IPS-20b (cell line): ENCODE results near the gene TSSK3.
A peak's percentile ranks its signal among the peaks of the same experiment; 100 is the strongest.

ENCODE experiments used
- H3K27ac ChIP-seq: one replicate; pipeline ENCODE4 v1.5.1; 2013; ENCODE audit warnings: low read length
- H3K27me3 ChIP-seq: 2 replicates; pipeline ENCODE4 v1.6.1; 2013; ENCODE audit warnings: mild to moderate bottlenecking, low read length, inconsistent platforms; ENCODE audit not compliant: insufficient read depth
- H3K36me3 ChIP-seq: 2 replicates; pipeline ENCODE4 v1.6.1; 2013; ENCODE audit warnings: low read depth, mild to moderate bottlenecking, inconsistent platforms, low read length, moderate library complexity; ENCODE audit not compliant: insufficient read depth
- H3K4me1 ChIP-seq: 2 replicates; pipeline ENCODE4 v1.6.1; 2013; ENCODE audit warnings: mild to moderate bottlenecking, control low read depth, inconsistent platforms, low read length, moderate library complexity; ENCODE audit not compliant: insufficient read depth
- H3K4me3 ChIP-seq: 2 replicates; pipeline ENCODE4 v1.5.1; 2013; ENCODE audit warnings: mild to moderate bottlenecking, low read length, inconsistent platforms
- H3K9ac ChIP-seq: 2 replicates; pipeline ENCODE4 v1.6.1; 2013; ENCODE audit warnings: low read depth, mild to moderate bottlenecking, inconsistent platforms, low read length, moderate library complexity
- H3K9me3 ChIP-seq: 2 replicates; pipeline ENCODE4 v1.6.1; 2013; ENCODE audit warnings: mild to moderate bottlenecking, low read depth, low read length, inconsistent platforms; ENCODE audit not compliant: insufficient read depth

TSSK3 gene, protein sequence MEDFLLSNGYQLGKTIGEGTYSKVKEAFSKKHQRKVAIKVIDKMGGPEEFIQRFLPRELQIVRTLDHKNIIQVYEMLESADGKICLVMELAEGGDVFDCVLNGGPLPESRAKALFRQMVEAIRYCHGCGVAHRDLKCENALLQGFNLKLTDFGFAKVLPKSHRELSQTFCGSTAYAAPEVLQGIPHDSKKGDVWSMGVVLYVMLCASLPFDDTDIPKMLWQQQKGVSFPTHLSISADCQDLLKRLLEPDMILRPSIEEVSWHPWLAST

DNA sequence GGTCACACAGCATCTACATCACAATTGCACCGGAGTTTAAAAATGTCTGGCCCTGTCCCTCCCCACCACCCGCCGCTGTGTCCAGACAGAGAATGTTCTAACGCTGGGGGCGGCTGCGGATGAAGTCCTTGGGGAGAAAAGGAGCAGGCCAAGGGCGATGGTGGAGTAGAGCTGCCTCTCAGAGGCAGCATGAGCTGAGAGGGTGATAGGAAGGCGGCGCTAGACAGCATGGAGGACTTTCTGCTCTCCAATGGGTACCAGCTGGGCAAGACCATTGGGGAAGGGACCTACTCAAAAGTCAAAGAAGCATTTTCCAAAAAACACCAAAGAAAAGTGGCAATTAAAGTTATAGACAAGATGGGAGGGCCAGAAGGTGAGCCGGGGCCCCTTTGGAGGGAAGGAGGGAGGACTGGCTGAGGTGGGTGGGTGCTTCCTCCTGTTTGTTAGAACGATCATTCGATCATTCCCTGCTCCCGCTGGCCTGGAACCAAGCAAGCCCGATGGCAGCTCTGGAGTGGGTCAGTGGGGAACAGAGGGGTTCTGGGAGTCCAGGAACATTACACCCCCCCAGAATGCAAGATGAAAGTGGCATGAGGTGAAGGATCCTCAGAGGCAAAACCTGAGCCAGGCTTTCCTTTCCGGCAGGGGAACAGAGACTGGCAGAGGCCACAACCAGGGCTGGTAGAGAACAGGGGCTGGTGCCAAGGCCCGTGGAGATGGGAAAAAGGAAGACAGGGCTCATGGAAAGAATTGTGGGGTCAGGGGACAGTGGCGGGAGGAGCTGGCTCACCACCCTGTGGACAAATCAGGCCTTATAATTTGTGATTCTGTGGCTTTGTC lies at the start of gene TSSK3, which contains the start of gene FAM229A:
Gene TSSK3 (plus strand): TSS at position 66 of the 840 bp plus-strand sequence. CDS start 163 bp downstream, at position 229.
Gene FAM229A (minus strand): TSS at position 12 of the 840 bp plus-strand sequence. CDS start 394 bp downstream, outside the sequence.
- Histone ChIP-seq H3K9ac (peak within 1 kb of the TSS; percentile 45; the same call in 1 of the 2 replicates), H3K27ac (no peak within 1 kb of the TSS), H3K4me1 (peaks cover 2% of the 10 kb centered on the region; the same call in 1 of the 2 replicates), H3K4me3 (peak within 1 kb of the TSS; percentile 57; the same call in 1 of the 2 replicates), H3K9me3 (no peaks in the 10 kb centered on the region), H3K27me3 (peaks cover 40% of the 10 kb centered on the region), H3K36me3 (peaks cover 41% of the 10 kb centered on the region)

DNA sequence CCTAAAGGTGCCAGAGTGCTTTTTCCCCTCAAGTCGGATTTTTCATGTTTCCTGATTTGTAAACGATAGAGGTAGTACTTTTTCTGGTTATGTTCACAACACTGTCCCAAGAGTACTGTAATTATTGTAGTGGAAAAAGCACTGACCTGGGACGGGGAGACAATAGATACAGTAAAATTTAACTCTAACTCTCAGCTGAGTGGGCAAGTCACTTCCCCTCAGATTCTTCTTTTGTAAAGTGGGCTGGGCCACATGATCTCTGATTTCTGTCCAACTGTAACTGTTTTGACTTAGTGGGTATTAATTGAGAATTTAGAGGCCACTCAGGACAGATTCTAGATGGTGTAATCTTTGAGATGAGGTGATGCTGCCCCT lies 45.4 kb upstream of the TSSK3 start:
- Histone ChIP-seq H3K27ac (no peak overlapping the region), H3K4me3 (no peak overlapping the region), H3K27me3 (no peaks in the 10 kb centered on the region), H3K4me1 (no peaks in the 10 kb centered on the region), H3K9me3 (no peaks in the 10 kb centered on the region), H3K36me3 (peaks cover 32% of the 10 kb centered on the region), H3K9ac (no peak overlapping the region)

DNA sequence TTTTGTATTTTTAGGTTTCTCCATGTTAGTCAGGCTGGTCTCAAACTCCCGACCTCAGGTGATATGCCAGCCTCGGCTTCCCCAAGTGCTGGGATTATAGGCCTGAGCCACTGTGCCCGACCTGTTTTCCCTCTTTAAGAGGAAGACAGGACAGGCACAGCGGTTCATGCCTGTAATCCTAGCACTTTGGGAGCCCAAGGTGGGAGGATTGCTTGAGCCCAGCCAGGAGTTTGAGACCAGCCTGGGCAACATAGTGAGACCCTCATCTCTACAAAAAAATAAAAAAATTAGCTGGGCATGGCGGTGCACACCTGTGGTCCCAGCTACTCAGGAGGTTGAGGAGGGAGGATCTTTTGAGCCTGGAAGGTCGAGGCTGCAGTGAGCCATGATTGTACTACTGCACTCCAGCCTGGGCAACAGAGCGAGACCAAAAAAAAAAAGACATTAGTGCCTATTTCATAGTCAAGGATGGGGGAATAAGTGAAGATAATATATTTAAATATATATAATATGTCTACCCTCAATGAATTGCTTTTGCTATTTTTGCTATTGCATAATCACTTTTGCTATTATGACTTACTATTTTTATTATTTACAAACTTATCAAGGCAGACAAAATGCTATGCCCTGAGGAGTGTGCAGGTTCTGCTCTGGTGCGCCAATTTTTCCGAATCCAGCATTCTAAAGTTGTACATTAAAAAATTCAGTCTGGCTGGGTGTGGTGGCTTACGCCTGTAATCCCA lies 44.0 kb upstream of the TSSK3 start:
- H3K4me1 ChIP-seq = no peaks in the 10 kb centered on the region

DNA sequence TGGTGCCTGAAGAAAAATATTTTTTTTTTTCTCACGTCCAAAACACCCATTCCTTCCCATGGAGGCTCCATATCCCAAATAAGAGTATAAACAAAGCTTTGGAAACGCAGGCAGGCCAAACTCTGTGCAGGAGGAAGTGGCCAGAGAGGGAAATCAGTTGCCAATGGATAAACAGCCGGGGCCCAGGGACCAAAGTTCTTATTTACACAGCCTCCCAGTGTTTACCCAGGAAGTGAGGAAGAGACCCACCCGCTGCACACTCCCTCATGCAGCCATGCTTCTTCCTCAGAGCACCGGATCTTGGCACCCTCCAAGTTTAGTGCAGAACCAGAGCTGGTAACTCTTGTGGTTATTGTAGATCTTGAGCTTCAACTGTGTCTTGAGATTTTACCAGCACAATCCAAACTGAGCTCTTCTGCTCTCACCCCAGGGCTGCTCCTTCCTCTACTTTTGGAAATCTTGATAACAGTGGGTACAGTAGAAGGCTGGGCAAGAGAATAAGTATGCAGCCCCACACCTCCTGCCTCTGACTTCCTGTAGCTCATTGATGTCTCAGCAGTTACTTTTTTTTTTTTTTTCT lies 40.5 kb upstream of the TSSK3 start:
- H3K27me3 ChIP-seq = no peaks in the 10 kb centered on the region
- H3K9ac ChIP-seq = no peak overlapping the region
- no peak overlapping the region for H3K4me3 ChIP-seq
- peaks cover 48% of the 10 kb centered on the region for H3K36me3 ChIP-seq
- H3K9me3 ChIP-seq = no peaks in the 10 kb centered on the region
- no peaks in the 10 kb centered on the region for H3K4me1 ChIP-seq
- H3K27ac ChIP-seq = no peak overlapping the region

More for the DNA sequence above, 44.0 kb upstream of the TSSK3 start:
- Histone ChIP-seq H3K27ac (no peak overlapping the region), H3K36me3 (peaks cover 31% of the 10 kb centered on the region), H3K4me3 (no peak overlapping the region), H3K27me3 (no peaks in the 10 kb centered on the region), H3K9me3 (no peaks in the 10 kb centered on the region), H3K9ac (no peak overlapping the region)

DNA sequence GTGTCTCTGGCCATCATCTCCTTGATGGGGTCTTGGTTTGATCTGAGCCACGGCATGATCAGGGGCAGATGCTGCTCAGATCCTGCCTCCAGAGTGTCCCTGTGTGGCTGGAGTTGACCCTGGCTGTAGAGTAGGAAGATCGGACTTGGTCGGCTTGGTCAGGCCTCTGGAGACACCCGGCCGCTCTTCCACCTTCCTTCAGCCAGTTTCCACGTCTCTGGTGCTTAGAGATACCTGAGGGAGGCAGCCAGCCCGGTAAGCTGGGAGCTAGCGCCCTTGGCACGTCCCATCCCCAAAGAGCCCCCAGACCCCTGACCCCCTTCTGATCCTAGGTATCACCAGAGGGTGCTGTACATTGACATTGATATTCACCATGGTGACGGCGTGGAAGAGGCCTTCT lies 35.1 kb upstream of the TSSK3 start:
- Histone ChIP-seq H3K27ac (no peak overlapping the region), H3K9me3 (no peaks in the 10 kb centered on the region), H3K4me1 (no peaks in the 10 kb centered on the region), H3K27me3 (no peaks in the 10 kb centered on the region), H3K9ac (no peak overlapping the region), H3K36me3 (peaks cover 80% of the 10 kb centered on the region), H3K4me3 (no peak overlapping the region)

DNA sequence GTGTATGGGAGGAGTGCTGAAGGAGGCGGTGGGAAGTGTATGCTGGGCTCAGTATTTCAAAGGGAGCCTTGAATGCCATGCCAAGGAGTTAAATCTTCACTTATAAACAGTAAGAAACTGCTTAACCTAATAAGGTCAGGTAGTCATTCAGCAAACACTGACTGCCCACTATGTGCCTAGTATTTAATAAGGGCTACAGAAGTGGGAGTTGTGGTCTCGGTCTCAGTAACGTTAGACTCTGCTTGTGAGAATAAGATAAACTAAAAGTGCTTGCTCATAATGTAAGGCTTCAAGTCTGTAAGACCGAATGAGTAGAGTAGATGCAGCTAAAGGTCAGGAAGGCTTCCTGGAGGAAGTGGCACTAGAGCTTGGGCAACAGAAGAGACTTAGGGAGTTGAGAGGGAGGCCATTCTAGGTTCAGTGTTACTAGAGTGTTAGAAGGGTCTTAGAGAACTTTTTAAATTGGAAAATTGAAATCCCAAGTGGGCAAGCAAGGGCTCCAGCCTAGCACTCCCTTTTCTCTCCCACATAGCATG lies 32.3 kb upstream of the TSSK3 start:
- no peak overlapping the region for H3K4me3 ChIP-seq
- no peak overlapping the region for H3K27ac ChIP-seq
- H3K9ac ChIP-seq = no peak overlapping the region
- peaks cover 11% of the 10 kb centered on the region for H3K4me1 ChIP-seq
- H3K9me3 ChIP-seq = no peaks in the 10 kb centered on the region
- no peaks in the 10 kb centered on the region for H3K27me3 ChIP-seq
- peaks cover 97% of the 10 kb centered on the region for H3K36me3 ChIP-seq

DNA sequence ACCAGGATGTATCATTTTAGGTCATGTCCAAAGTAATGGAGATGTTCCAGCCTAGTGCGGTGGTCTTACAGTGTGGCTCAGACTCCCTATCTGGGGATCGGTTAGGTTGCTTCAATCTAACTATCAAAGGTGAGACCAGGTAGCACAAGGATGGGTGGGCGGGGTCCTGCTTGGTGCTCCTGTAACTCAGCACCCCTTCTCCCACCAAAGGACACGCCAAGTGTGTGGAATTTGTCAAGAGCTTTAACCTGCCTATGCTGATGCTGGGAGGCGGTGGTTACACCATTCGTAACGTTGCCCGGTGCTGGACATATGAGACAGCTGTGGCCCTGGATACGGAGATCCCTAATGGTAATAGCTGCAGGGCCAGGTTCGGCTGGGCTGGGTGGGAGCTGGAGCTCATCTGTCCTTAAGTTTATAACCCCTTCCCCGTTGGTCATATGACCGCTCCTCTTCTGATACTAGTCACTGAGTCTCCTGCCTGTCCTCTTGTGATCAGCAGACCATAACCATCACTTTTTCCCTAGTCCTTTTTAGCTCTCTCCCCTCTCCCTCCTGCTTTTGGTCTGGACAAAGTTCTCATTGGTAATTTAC lies 31.7 kb upstream of the TSSK3 start:
- Histone ChIP-seq H3K27ac (no peak overlapping the region), H3K9ac (no peak overlapping the region), H3K36me3 (peaks cover 91% of the 10 kb centered on the region), H3K27me3 (no peaks in the 10 kb centered on the region), H3K9me3 (no peaks in the 10 kb centered on the region), H3K4me1 (peaks cover 11% of the 10 kb centered on the region), H3K4me3 (no peak overlapping the region)

DNA sequence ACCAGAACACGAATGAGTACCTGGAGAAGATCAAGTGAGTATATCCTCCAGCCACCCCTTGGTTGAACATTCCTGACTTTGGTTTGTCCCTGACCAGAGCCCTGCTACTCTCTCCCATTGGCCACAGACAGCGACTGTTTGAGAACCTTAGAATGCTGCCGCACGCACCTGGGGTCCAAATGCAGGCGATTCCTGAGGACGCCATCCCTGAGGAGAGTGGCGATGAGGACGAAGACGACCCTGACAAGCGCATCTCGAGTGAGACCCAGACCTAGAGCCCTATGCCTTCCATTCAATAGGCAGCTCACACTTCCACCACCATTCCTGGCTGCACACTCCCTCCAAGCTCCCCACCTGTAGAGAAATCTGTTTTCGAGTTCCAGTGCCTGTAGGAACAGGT lies 30.8 kb upstream of the TSSK3 start:
- H3K9me3 ChIP-seq = no peaks in the 10 kb centered on the region
- no peak overlapping the region for H3K27ac ChIP-seq
- H3K36me3 ChIP-seq = peaks cover 84% of the 10 kb centered on the region
- H3K9ac ChIP-seq = no peak overlapping the region
- peaks cover 2% of the 10 kb centered on the region for H3K27me3 ChIP-seq
- no peak overlapping the region for H3K4me3 ChIP-seq
- H3K4me1 ChIP-seq = peaks cover 11% of the 10 kb centered on the region

DNA sequence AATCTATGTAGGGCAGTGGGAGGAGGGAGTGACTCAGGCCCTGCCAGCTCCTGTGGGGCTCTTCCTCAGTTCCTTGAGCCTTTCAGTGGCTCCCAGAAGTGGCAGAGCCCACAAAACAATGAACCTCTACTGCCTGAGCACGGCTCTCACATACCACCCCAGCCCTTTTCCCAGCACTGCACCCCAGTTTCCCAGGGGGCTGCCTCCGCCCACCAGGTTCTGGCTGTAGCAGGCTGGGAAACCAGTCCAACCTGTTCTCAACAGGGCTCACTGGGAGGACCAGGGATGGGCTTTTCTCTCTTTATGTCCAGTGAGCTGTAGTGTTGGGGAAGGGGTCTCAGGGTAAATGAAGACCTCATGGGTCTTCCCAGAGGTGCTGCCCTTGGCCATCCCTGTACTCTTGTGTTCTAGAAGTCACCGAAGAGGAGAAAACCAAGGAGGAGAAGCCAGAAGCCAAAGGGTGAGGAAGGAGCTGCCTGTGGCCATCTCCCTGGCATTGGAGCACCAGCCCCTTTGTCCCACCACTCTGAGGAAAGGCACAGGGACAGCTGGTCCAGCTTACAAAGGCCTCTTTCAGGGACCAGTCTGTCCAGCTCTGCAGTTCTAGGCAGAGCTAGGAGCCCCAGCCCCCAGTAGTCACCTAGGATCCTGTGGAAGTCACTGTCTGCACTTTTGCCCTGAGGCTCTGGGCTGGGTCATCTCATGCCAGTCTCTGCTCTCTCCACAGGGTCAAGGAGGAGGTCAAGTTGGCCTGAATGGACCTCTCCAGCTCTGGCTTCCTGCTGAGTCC lies 29.9 kb upstream of the TSSK3 start:
- Histone ChIP-seq H3K9ac (no peak overlapping the region), H3K27me3 (peaks cover 11% of the 10 kb centered on the region), H3K4me1 (peaks cover 11% of the 10 kb centered on the region), H3K9me3 (no peaks in the 10 kb centered on the region), H3K27ac (peak overlapping the region; percentile 32), H3K4me3 (peak overlapping the region; percentile 34; the same call in 1 of the 2 replicates), H3K36me3 (peaks cover 76% of the 10 kb centered on the region)

DNA sequence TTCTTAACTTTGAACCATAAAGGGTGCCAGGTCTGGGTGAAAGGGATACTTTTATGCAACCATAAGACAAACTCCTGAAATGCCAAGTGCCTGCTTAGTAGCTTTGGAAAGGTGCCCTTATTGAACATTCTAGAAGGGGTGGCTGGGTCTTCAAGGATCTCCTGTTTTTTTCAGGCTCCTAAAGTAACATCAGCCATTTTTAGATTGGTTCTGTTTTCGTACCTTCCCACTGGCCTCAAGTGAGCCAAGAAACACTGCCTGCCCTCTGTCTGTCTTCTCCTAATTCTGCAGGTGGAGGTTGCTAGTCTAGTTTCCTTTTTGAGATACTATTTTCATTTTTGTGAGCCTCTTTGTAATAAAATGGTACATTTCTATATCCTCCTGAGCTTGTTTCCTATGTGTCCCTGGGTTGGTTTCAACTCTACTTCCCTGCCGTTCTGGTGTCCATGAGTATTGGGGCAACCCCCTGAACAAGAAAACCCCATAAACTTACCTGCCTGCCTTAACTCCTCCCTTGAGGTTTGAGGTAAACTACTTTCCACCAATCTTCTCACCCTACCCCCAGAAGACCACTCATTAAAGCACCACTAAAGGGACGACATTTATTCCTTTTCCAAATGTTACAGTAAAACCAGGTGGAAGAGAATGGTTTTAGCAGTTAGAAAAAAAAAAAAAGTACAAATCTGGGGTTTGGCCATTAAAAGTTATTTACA lies 28.9 kb upstream of the TSSK3 start:
- Histone ChIP-seq H3K27me3 (peaks cover 11% of the 10 kb centered on the region), H3K9me3 (no peaks in the 10 kb centered on the region), H3K4me3 (peak overlapping the region; percentile 98; the same call in 1 of the 2 replicates), H3K27ac (no peak overlapping the region), H3K36me3 (peaks cover 67% of the 10 kb centered on the region), H3K9ac (no peak overlapping the region), H3K4me1 (peaks cover 11% of the 10 kb centered on the region)
